ENCODE results near the gene DNASE1L2. TPM values are rescaled to one million over a fixed set of nuclear protein-coding genes. Genes with fewer than 3 reads are reported as not detected.

The DNASE1L2 gene
- total and polyA plus RNA-seq, 10 of the 15 experiments (the other 5 are each of a cell fraction or from before 2014, with no cell fraction given): 0.06 to 1.5 (median 0.29) TPM

DNA sequence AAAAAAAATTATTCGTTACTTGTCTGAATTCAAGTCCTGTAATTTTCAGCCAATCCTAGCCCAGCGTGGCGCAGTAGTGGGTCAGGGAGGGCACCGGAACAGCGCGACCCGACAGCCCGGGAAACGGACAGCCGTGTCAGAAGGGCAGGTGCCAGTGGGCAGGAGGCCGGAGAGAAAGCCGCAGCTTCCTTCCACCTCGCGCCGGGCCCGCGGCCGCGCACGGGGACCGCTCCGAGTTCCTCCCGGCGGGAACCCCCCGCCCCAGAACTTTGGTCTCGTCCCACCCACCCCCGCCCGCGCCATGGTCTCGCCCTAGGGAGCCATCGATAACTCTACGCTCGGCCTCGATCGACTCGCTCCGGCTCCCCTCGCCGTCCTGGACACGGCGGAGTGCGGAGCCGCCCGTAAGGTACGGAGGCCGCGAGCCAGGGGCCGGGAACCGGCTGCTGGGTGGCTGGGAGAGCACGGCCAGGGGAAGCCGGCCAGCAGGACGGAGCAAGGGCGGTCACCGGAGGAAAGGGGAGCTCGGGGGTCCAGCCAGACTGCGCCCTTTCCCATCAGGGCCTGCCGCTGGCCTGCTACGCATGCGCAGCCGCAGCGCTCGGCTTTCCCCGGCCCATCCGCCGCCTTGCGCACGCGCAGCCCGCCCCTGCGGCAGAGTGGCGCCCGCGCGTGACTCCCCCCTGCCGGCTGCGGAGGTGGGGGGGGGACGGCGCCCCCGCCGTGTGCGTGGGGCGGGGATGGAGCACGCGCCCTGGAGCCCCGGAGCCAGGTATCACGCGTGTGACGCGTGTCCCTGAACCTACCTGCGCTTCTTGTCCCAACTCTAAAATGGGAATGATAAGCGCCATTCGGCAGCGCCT is 30.9 kb upstream of the DNASE1L2 start, which contains the start of gene MLST8 (continued):
- no peak for TF ChIP-seq ZNF592 (IDR thresholded peaks at IDR 0.05)
- no peak for TF ChIP-seq CBFB (IDR thresholded peaks at IDR 0.05; ENCODE audit: low read depth)
- no peak for TF ChIP-seq REST (IDR thresholded peaks at IDR 0.05; ENCODE audit: low read depth, low read length)
- TF ChIP-seq CHD4 (IDR thresholded peaks at IDR 0.05): no peak
- TF ChIP-seq PAX5 (IDR thresholded peaks at IDR 0.05; ENCODE audit: borderline replicate concordance, low read depth, low read length): peak; percentile 12; the same call in 1 of the 2 replicates
- no peak; the same call in 1 of the 2 replicates for TF ChIP-seq SMARCA5 (IDR thresholded peaks at IDR 0.05)
- TF ChIP-seq NR2C1 (IDR thresholded peaks at IDR 0.05): no peak
- peak; percentile 91; the same call in 1 of the 2 replicates for TF ChIP-seq RB1 (IDR thresholded peaks at IDR 0.05; ENCODE audit: borderline replicate concordance)
- peak; percentile 28; the same call in 1 of the 2 replicates for TF ChIP-seq EED (IDR thresholded peaks at IDR 0.05; ENCODE audit: low read depth)
- TF ChIP-seq MEF2A (IDR thresholded peaks at IDR 0.05; ENCODE audit: insufficient read depth, low read depth, low read length): no peak
- TF ChIP-seq TBL1XR1 (IDR thresholded peaks at IDR 0.05; ENCODE audit: low read depth, low read length): 0 out of 2 replicates have a peak, but pooled peaks have one; percentile 67
- TF ChIP-seq, protein P1, sequence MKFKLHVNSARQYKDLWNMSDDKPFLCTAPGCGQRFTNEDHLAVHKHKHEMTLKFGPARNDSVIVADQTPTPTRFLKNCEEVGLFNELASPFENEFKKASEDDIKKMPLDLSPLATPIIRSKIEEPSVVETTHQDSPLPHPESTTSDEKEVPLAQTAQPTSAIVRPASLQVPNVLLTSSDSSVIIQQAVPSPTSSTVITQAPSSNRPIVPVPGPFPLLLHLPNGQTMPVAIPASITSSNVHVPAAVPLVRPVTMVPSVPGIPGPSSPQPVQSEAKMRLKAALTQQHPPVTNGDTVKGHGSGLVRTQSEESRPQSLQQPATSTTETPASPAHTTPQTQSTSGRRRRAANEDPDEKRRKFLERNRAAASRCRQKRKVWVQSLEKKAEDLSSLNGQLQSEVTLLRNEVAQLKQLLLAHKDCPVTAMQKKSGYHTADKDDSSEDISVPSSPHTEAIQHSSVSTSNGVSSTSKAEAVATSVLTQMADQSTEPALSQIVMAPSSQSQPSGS (IDR thresholded peaks at IDR 0.05; ENCODE audit: low read length): no peak
- TF ChIP-seq, protein P2, sequence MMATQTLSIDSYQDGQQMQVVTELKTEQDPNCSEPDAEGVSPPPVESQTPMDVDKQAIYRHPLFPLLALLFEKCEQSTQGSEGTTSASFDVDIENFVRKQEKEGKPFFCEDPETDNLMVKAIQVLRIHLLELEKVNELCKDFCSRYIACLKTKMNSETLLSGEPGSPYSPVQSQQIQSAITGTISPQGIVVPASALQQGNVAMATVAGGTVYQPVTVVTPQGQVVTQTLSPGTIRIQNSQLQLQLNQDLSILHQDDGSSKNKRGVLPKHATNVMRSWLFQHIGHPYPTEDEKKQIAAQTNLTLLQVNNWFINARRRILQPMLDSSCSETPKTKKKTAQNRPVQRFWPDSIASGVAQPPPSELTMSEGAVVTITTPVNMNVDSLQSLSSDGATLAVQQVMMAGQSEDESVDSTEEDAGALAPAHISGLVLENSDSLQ (IDR thresholded peaks at IDR 0.05): no peak
- TF ChIP-seq SIN3A (IDR thresholded peaks at IDR 0.05; ENCODE audit: low read depth, low read length): peak; percentile 41; the same call in 1 of the 2 replicates
- TF ChIP-seq SMC3 (IDR thresholded peaks at IDR 0.05; ENCODE audit: borderline replicate concordance, low read length): no peak; the same call in 1 of the 2 replicates
- TF ChIP-seq CHD1 (IDR thresholded peaks at IDR 0.05; ENCODE audit: low read depth, low read length): peak; percentile 96
- TF ChIP-seq STAT1 (conservative IDR thresholded peaks at IDR 0.05): 0 out of 2 replicates have a peak, but pooled peaks have one; percentile 23
- no peak for TF ChIP-seq EP300 (IDR thresholded peaks at IDR 0.05; ENCODE audit: borderline replicate concordance in 1 of 2, control insufficient read depth in 1 of 2, low read depth in 2 of 2, low read length in 2 of 2)

Data from GM12878 (cell line).